ENCODE results near the gene TCERG1L. TPM values are rescaled to one million over a fixed set of nuclear protein-coding genes. Genes with fewer than 3 reads are reported as not detected.

Gene TCERG1L
- polyA plus RNA-seq, 1 donor from 2014 or later, result 0.53 TPM

DNA sequence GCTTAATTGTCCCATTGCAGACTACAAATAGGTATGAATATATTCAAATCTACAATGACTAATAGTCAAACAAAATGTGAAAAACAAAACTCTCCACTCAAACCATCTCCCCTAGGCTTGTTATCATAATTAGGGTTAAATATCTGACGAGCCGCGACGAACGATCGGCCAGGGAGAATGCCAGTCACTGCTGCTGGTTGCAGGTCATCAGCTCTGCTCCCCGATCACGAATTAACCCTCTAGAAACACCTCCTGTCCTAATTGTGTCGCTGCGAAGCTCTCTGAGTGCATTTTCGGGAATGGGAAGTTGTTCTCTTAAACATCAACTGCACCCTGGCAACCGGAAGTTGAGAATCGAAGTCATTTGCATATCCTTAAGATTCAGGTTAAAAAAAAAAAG, 167.3 kb downstream of the TCERG1L start:
- Histone ChIP-seq H3K9ac (ENCODE audit: low read length) (no peak overlapping the region), H3F3A (ENCODE audit: insufficient read depth, low read length, poor library complexity, severe bottlenecking) (no peaks in the 10 kb centered on the region), H3K27ac (ENCODE audit: low read length) (no peak overlapping the region), H3K27me3 (ENCODE audit: insufficient read depth, low read depth, low read length) (no peaks in the 10 kb centered on the region), H2AFZ (ENCODE audit: low read depth, low read length) (no peak overlapping the region), H3K9me3 (ENCODE audit: low read length) (no peaks in the 10 kb centered on the region), H3K9me2 (ENCODE audit: insufficient read depth, low read length) (no peaks in the 10 kb centered on the region), H3K4me3 (ENCODE audit: low read length) (no peak overlapping the region), H3K36me3 (ENCODE audit: insufficient read depth, low read length) (no peaks in the 10 kb centered on the region), H4K20me1 (ENCODE audit: insufficient read depth) (no peaks in the 10 kb centered on the region), H3K79me2 (replicated peaks; ENCODE audit: insufficient read depth, low read length) (no peaks in the 10 kb centered on the region), H3K4me2 (ENCODE audit: low read length) (no peak overlapping the region)
- TF ChIP-seq EP300 (conservative IDR thresholded peaks at IDR 0.05; ENCODE audit: poor library complexity, severe bottlenecking), result no peak
- TF ChIP-seq SMC3 (conservative IDR thresholded peaks at IDR 0.05; ENCODE audit: poor library complexity), result no peak
- TF ChIP-seq EZH2 (IDR thresholded peaks at IDR 0.05; ENCODE audit: borderline replicate concordance, insufficient read depth, low read length, poor library complexity, severe bottlenecking), result no peak
- TF ChIP-seq, protein P1, sequence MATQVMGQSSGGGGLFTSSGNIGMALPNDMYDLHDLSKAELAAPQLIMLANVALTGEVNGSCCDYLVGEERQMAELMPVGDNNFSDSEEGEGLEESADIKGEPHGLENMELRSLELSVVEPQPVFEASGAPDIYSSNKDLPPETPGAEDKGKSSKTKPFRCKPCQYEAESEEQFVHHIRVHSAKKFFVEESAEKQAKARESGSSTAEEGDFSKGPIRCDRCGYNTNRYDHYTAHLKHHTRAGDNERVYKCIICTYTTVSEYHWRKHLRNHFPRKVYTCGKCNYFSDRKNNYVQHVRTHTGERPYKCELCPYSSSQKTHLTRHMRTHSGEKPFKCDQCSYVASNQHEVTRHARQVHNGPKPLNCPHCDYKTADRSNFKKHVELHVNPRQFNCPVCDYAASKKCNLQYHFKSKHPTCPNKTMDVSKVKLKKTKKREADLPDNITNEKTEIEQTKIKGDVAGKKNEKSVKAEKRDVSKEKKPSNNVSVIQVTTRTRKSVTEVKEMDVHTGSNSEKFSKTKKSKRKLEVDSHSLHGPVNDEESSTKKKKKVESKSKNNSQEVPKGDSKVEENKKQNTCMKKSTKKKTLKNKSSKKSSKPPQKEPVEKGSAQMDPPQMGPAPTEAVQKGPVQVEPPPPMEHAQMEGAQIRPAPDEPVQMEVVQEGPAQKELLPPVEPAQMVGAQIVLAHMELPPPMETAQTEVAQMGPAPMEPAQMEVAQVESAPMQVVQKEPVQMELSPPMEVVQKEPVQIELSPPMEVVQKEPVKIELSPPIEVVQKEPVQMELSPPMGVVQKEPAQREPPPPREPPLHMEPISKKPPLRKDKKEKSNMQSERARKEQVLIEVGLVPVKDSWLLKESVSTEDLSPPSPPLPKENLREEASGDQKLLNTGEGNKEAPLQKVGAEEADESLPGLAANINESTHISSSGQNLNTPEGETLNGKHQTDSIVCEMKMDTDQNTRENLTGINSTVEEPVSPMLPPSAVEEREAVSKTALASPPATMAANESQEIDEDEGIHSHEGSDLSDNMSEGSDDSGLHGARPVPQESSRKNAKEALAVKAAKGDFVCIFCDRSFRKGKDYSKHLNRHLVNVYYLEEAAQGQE (IDR thresholded peaks at IDR 0.05; ENCODE audit: borderline replicate concordance), result no peak
- no peak for TF ChIP-seq MXI1 (conservative IDR thresholded peaks at IDR 0.05; ENCODE audit: poor library complexity, severe bottlenecking)
- TF ChIP-seq, protein P2, sequence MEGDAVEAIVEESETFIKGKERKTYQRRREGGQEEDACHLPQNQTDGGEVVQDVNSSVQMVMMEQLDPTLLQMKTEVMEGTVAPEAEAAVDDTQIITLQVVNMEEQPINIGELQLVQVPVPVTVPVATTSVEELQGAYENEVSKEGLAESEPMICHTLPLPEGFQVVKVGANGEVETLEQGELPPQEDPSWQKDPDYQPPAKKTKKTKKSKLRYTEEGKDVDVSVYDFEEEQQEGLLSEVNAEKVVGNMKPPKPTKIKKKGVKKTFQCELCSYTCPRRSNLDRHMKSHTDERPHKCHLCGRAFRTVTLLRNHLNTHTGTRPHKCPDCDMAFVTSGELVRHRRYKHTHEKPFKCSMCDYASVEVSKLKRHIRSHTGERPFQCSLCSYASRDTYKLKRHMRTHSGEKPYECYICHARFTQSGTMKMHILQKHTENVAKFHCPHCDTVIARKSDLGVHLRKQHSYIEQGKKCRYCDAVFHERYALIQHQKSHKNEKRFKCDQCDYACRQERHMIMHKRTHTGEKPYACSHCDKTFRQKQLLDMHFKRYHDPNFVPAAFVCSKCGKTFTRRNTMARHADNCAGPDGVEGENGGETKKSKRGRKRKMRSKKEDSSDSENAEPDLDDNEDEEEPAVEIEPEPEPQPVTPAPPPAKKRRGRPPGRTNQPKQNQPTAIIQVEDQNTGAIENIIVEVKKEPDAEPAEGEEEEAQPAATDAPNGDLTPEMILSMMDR (IDR thresholded peaks at IDR 0.05; ENCODE audit: poor library complexity, severe bottlenecking), result no peak
- no peak for TF ChIP-seq TAF1 (IDR thresholded peaks at IDR 0.05; ENCODE audit: low read depth)
- no peak for TF ChIP-seq POLR2AphosphoS5 (IDR thresholded peaks at IDR 0.05)
- TF ChIP-seq RAD21 (conservative IDR thresholded peaks at IDR 0.05), result no peak

DNA sequence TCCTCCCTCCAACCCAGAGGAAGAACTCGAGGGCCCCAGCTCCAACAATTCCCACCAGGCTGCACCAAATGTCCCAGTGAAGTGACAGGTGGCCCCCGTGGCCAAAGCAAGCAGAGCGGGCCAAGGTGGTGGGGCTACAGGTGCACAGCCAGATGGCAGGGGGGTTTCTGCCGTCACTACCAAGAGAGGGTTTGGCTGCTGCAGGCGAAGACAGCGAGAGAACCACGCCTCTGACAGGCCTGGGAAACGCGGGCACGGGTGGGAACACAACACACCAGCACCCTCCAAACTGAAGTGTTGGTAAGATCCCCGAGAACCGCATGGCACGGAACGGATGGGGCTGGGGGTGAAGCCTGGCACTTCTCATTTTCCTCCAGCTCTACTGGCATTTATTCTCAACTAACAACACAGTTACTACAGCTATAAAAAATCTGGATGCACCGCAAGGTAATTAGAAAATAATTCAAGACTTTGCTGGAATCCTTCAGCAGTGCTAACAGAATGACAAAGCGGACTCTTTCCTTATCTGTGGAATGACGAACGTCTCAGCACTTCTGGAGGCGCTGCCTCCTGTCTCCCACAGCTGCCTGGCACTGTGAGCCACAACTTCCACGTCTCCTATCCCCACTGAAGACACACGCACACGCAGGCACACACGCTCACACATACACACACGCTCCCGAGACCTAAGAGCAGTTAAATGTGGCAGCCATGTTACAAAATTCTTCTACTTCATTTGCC, 167.9 kb downstream of the TCERG1L start:
- H3K27ac ChIP-seq (ENCODE audit: low read length), result no peak overlapping the region
- no peaks in the 10 kb centered on the region for H3K9me2 ChIP-seq (ENCODE audit: insufficient read depth, low read length)
- no peaks in the 10 kb centered on the region for H3K27me3 ChIP-seq (ENCODE audit: insufficient read depth, low read depth, low read length)
- H3K4me3 ChIP-seq (ENCODE audit: low read length), result no peak overlapping the region
- H2AFZ ChIP-seq (ENCODE audit: low read depth, low read length), result no peak overlapping the region
- H3K9me3 ChIP-seq (ENCODE audit: low read length), result no peaks in the 10 kb centered on the region
- no peaks in the 10 kb centered on the region for H3K36me3 ChIP-seq (ENCODE audit: insufficient read depth, low read length)
- H3K4me2 ChIP-seq (ENCODE audit: low read length), result no peak overlapping the region
- H4K20me1 ChIP-seq (ENCODE audit: insufficient read depth), result no peaks in the 10 kb centered on the region
- TF ChIP-seq, protein P2 (IDR thresholded peaks at IDR 0.05; ENCODE audit: poor library complexity, severe bottlenecking), result no peak
- TF ChIP-seq MXI1 (conservative IDR thresholded peaks at IDR 0.05; ENCODE audit: poor library complexity, severe bottlenecking), result no peak
- H3K9ac ChIP-seq (ENCODE audit: low read length), result no peak overlapping the region
- no peaks in the 10 kb centered on the region for H3F3A ChIP-seq (ENCODE audit: insufficient read depth, low read length, poor library complexity, severe bottlenecking)
- no peaks in the 10 kb centered on the region for H3K79me2 ChIP-seq (replicated peaks; ENCODE audit: insufficient read depth, low read length)
